ENCODE measurements around the gene HYCC1.

- TF ChIP-seq, protein P1, sequence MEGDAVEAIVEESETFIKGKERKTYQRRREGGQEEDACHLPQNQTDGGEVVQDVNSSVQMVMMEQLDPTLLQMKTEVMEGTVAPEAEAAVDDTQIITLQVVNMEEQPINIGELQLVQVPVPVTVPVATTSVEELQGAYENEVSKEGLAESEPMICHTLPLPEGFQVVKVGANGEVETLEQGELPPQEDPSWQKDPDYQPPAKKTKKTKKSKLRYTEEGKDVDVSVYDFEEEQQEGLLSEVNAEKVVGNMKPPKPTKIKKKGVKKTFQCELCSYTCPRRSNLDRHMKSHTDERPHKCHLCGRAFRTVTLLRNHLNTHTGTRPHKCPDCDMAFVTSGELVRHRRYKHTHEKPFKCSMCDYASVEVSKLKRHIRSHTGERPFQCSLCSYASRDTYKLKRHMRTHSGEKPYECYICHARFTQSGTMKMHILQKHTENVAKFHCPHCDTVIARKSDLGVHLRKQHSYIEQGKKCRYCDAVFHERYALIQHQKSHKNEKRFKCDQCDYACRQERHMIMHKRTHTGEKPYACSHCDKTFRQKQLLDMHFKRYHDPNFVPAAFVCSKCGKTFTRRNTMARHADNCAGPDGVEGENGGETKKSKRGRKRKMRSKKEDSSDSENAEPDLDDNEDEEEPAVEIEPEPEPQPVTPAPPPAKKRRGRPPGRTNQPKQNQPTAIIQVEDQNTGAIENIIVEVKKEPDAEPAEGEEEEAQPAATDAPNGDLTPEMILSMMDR (IDR thresholded peaks at IDR 0.05) = no peak
- no peak for TF ChIP-seq EZH2 (IDR thresholded peaks at IDR 0.05; ENCODE audit: borderline replicate concordance, insufficient read depth, low read depth, low read length, poor library complexity, severe bottlenecking)
Measured at GRCh38 chr7:23004247-23004520, 9.7 kb downstream of the HYCC1 start.

Measured in B cell (primary cell).